Testis (tissue), 3 donors: ENCODE results near the gene ZNF853. TPM values are rescaled to one million over a fixed set of nuclear protein-coding genes. Genes with fewer than 3 reads are reported as not detected.
"Not testable (repeated sequence)": the region's sequence is repeated elsewhere in the genome, so short reads cannot be mapped to it uniquely, and the experiment has no call there.

Source experiments
- DNase-seq: peaks from one replicate; pipeline ENCODE4 v3.0.0-alpha.2; 2019
- H3K27ac ChIP-seq, 2 donors: fragments of 200-600 bp; sonication (generic); one replicate each; pipeline ENCODE4 v1.5.1; 2019
- H3K27me3 ChIP-seq: fragments of 200-600 bp; sonication (generic); one replicate; pipeline ENCODE4 v1.5.1; 2019
- H3K36me3 ChIP-seq: fragments of 200-600 bp; sonication (generic); one replicate; pipeline ENCODE4 v1.5.1; 2017; ENCODE audit warnings: low read depth; ENCODE audit errors: missing control alignments
- H3K4me1 ChIP-seq: fragments of 200-600 bp; sonication (generic); one replicate; pipeline ENCODE4 v1.5.1; 2019
- H3K4me3 ChIP-seq, 2 donors: fragments of 200-600 bp; sonication (generic); one replicate each; pipeline ENCODE4 v1.5.1; 2017 to 2019
- H3K9me3 ChIP-seq: fragments of 200-600 bp; sonication (generic); one replicate; pipeline ENCODE4 v1.5.1; 2017
- POLR2A ChIP-seq: fragments of 450-650 bp; IDR thresholded peaks from one replicate; pipeline ENCODE4 v1.6.1; 2017; ENCODE audit warnings: antibody characterized with exemption, mild to moderate bottlenecking, moderate library complexity
- WGBS, 2 donors: methylation state at CpG; one replicate each; pipeline ENCODE4 v1.1.5; 2018; 5-methylcytosine and 5-hydroxymethylcytosine counted together
- intact Hi-C: fragments of 100-400 bp; cut with DNase I; formaldehyde crosslinking; loops from one replicate; pipeline ENCODE4 v1.15.1; 2023; ENCODE audit warnings: low total_unique reads
- polyA plus RNA-seq: library from polyadenylated mRNA; stranded (reverse); fragments of 350-450 nt; fragmentation: Illumina TruSeq; extraction: RNeasy Lipid Tissue Mini Kit (QIAGEN cat#74804); gene quantifications from one replicate; pipeline ENCODE4 v1.2.3, GENCODE V29; 2014; ENCODE audit warnings: low read depth, low replicate concordance; ENCODE audit not compliant: insufficient read depth
- total RNA-seq, 2 donors: library from RNA; depleted of rRNA; stranded (reverse); fragments of >200 nt; gene quantifications; one replicate each; pipeline ENCODE4 v1.2.3, GENCODE V29; 2016

Gene ZNF853
- total and polyA plus RNA-seq, 3 donors from 2014 or later, result 8.7 to 9.4 (median 8.8) TPM

- intact Hi-C loops, result no loop called here
- 48 to 51% methylated on average over 9 to 11 of the region's 11 CpGs for WGBS, 2 donors
Observed at GRCh38 chr7:6658618-6659345, 43.4 kb downstream of the ZNF853 start.

GRCh38 chr7:6670851-6671250 lies 55.4 kb downstream of the ZNF853 start:
- not testable (repeated sequence) for H3K9me3 ChIP-seq

More at GRCh38 chr7:6658618-6659345, 43.4 kb downstream of the ZNF853 start:
- Histone ChIP-seq H3K27ac (no peak overlapping the region), H3K4me3 (no peak overlapping the region), H3K4me1 (no peaks in the 10 kb centered on the region), H3K36me3 (no peaks in the 10 kb centered on the region), H3K9me3 (no peaks in the 10 kb centered on the region), H3K27me3 (no peaks in the 10 kb centered on the region)
- DNase-seq, result no peak
- no peak for TF ChIP-seq POLR2A

More at GRCh38 chr7:6670851-6671250, 55.4 kb downstream of the ZNF853 start:
- H3K27ac ChIP-seq, H3K27me3 ChIP-seq, H3K36me3 ChIP-seq, H3K4me3 ChIP-seq, intact Hi-C loops, DNase-seq, H3K4me1 ChIP-seq: not testable (repeated sequence)
- 90% methylated on average over 12 of the region's 34 CpGs; no CpG with 5 or more reads in 1 of the 2 donors for WGBS, 2 donors

Other genes with a start within 250 kb of the ZNF853 start
- 100 to 1,000 TPM; 142 to 143 TPM for gene RAC1, start 241.1 kb upstream of the ZNF853 start, total RNA-seq
- 194 TPM for gene RAC1, start 241.1 kb upstream of the ZNF853 start, polyA plus RNA-seq
- gene DAGLB, start 167.7 kb upstream of the ZNF853 start, total RNA-seq, result 10 to 100 TPM; 18.9 to 29.6 TPM
- gene DAGLB, start 167.7 kb upstream of the ZNF853 start, polyA plus RNA-seq, result 14.3 TPM
- 100 to 1,000 TPM in 1 of 2 donors, 10 to 100 TPM in 1; 72.2 to 103 TPM for gene KDELR2, start 131.5 kb upstream of the ZNF853 start, total RNA-seq
- 184 TPM for gene KDELR2, start 131.5 kb upstream of the ZNF853 start, polyA plus RNA-seq
- 1 to 10 TPM; 1.1 to 1.9 TPM for gene GRID2IP, start 64.1 kb upstream of the ZNF853 start, total RNA-seq
- 0.34 TPM for gene GRID2IP, start 64.1 kb upstream of the ZNF853 start, polyA plus RNA-seq
- gene ZDHHC4, start 38.2 kb upstream of the ZNF853 start, total RNA-seq, result 10 to 100 TPM; 59.4 to 75.8 TPM
- gene ZDHHC4, start 38.2 kb upstream of the ZNF853 start, polyA plus RNA-seq, result 77.7 TPM
- gene INTS15, start 25.6 kb upstream of the ZNF853 start, total RNA-seq, result 10 to 100 TPM; 31.5 to 41.5 TPM
- 23.6 TPM for gene INTS15, start 25.6 kb upstream of the ZNF853 start, polyA plus RNA-seq
- gene ZNF316, start 21.7 kb downstream of the ZNF853 start, total RNA-seq, result 10 to 100 TPM; 46.6 to 50.9 TPM
- 22.7 TPM for gene ZNF316, start 21.7 kb downstream of the ZNF853 start, polyA plus RNA-seq
- 10 to 100 TPM; 15.5 to 18.0 TPM for gene ZNF12, start 91.3 kb downstream of the ZNF853 start, total RNA-seq
- gene ZNF12, start 91.3 kb downstream of the ZNF853 start, polyA plus RNA-seq, result 10.3 TPM
- 10 to 100 TPM; 24.3 to 61.3 TPM for gene RSPH10B2, start 138.5 kb downstream of the ZNF853 start, total RNA-seq
- gene RSPH10B2, start 138.5 kb downstream of the ZNF853 start, polyA plus RNA-seq, result 55.8 TPM
- 10 to 100 TPM; 36.0 to 51.2 TPM for gene CCZ1B, start 210.7 kb downstream of the ZNF853 start, total RNA-seq
- gene CCZ1B, start 210.7 kb downstream of the ZNF853 start, polyA plus RNA-seq, result 58.7 TPM